NCI-H524 (cell line): ENCODE data around the gene FPR2.
A peak's percentile ranks its signal among the peaks of the same experiment; 100 is the strongest.
"Not testable (repeated sequence)": the region's sequence is repeated elsewhere in the genome, so short reads cannot be mapped to it uniquely, and the experiment has no call there.

Source experiments
- DNase-seq, 2 experiments: peaks; one replicate each; lab custom pipeline; 2025; lab: John Stamatoyannopoulos, UW

The FPR2 gene

DNA sequence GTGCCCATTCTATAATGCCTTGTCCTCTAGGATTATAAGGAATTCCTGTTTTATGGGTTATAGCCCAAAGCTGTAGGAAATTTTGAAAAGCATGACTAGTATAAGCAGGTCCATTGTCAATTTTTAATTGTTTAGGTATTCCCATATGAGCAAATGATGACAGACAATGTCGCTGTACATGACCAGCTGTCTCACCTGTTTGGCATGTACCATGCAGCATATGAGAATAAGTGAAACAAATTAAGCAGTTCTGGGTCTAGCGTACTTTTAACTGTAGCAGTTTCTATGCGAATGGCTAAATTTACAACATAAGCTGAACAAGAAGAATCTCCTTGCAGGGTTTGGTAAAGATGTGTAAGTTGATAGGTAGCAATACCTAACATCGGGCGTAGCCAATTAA, 45.6 kb downstream of the FPR2 start:
- not testable (repeated sequence) for DNase-seq

DNA sequence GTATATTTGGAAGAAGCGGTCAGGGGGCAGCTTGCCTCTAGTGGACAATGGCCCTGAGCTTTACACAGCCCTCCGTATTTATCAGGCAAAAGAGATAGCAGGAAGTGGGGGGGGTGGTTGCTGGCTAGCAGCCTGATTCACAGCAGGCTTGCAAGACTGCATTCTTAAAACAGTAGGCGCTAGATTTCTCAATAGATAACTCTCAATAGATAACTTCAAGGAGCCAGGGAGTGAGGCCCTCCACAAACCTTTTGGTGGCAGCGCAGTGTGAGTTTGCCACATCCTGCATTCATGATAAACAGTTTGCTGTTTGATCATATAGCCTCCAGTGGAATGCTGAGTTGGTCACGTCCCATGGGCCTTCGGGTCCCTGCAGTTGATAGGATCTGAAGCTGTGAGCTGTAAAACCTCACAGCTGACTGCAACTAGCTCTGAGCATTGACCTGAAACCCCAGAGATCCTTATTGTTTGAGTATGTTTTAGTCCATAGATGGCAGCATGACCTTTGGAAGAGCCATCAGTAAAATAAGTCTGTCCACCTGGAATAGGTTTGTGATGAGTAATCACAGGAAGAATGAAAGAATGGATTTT, 46.2 kb downstream of the FPR2 start:
- peak in 1 of 2 experiments; percentile 2 for DNase-seq

DNA sequence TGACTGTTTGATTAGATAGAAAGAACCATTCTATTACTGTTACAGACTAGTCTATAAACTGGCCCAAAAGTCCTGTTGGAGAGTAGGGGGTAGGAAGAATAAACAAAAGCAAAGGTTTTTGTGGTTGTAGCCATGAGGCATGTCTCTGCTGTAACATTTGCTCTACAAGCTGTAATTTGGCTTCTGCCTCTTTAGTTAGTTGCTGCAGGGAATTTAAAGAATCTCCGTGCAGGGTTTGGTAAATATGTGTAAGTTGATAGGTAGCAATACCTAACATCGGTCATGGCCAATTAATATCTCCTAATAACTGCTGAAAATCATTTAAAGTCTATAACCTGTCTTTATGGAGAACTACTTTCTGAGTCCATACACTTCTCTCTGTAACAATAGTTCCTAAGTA, 46.9 kb downstream of the FPR2 start:
- DNase-seq = no peak

DNA sequence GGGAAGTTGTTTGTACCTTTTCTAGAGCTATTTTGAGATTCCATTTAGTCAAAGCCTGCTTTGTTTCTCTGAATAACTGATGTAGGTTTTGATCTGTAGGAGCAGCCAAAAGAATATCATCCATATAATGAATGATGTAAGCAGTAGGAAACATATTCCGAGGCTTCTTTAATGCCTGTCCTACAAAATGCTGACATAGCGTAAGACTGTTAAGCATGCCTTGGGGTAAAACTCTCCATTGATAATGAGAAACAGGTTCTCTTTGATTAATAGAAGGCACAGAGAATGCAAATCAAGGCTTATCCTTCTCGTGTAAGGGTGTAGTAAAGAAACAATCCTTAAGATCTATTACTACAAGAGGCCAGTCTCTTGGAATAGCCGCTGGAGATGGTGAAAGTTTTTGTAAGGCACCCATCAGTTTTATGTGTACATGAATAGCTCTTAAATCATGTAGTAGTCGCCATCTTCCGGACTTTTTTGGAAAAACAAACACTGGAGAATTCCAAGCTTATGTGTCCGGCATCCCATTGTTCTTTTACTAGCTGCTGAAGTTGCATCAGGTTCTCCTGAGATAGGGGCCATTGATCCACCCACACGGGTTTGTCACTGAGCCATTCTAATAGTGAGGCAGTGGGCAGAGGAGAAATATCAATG, 47.5 kb downstream of the FPR2 start:
- peak; percentile 2 to 6 for DNase-seq

DNA sequence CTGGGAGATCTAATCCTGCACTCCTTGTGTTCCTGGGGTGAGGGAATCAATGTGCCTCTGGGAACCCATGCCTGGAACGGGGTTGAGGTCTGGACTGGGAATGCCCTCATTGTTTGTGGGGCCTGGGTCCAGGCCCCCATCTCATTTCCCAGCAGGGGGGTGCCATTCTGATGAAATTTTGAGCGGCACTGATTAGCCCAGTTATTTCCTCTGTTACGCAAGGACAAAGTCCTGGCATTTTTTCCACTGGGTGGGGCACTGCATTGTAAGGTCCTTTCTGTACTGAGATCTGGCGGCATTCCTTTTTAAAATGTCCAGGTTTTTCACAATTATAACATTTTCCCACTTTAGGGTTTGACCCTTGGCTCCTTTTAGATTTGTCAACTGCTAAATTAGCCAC, 48.8 kb downstream of the FPR2 start:
- DNase-seq = no peak

DNA sequence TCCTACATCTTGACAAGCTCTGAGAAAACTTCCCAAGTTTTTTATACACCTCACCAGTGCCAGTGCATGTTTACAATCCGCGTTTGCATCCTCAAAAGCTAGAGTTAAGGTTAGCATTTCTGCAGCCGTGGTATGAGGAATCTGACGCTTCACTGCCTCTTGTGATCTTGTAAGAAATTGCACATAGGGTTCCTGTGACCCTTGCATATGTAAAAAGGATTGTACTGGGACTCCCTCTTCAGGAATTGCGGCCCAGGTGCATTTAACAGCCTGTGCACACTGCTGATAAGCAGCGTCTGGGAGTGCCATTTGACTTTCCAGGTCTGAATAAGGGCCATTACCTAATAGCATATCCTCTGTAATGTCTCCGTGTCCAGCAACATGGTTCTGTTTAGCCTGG, 49.2 kb downstream of the FPR2 start:
- peak in 1 of 2 experiments; percentile 41 for DNase-seq

DNA sequence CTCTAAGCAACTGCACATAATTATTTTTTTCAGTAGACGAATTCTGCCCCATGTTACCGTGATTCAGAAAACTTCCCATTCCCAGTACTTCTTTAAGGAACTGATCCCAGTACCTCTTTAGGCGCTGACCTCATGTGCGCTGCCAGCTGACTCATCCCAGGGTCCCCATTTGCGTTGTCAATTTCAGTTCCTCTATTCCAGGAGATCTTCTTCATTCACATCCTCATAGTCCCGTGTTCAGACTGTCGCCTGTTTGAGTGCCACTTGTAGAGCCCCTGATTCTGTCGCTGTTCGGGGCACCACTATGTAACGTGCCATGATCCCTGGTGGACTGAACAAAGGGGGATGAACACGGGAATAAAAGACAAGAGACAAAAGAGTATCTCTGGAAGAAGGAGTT, 50.4 kb downstream of the FPR2 start:
- no peak for DNase-seq

DNA sequence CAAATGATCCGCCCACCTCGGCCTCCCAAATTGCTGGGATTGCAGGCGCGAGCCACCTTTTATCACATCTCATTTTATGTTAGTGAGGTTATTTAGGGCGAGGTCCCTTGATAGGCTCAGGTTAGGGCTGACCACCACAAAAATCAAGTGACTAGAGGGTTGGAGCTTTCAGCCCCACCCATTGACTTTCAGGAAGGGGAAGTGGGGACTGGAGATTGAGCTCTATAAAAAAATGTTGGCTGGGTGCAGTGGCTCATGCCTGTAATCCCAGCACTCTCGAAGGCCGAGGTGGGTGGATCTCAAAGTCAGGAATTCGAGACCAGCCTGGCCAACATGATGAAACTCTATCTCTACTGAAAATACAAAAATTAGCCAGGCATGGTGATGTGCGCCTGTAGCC, 54.1 kb downstream of the FPR2 start:
- no peak for DNase-seq

DNA sequence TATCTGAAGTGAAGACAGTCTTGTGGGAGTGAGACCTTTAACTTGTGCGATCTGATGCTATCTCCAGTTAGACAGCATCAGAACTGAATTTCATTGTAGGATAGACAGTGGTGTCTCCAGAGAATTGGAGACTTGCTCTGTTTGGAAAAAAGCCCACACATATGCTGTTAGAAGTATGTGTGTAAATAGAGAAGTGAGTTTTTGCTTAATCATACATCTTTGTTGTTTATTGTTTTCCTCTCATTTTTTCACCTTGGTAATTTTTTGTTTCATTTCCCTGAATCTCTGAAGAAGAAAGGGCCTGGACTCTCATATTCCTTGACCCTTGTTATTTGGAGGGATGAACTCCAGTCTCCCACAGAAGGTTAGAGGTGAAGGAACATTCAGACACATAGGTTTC, 55.7 kb downstream of the FPR2 start:
- no peak for DNase-seq

DNA sequence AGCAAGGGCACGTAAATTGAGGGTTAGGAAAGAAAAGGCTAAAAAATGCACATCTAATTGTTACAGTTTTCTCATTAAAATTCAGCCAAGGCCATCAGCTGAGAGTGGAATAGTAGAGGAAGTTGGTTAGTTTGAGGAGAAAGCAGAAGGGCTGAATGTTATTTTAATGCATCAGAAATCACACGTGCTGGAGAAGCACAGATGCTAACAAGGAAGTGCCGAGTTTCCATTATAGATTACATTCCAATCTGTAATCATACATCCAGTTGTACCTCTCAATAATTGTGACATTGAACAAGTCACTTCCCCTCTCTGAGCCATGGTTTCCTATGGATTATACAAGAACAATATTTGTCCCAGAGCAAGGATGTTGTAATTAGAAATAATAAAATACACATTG, 59.0 kb downstream of the FPR2 start:
- no peak for DNase-seq
